Panc1 (cell line): Measurements from ENCODE around the gene DKK1.

Source experiments
- TF ChIP-seq, protein P1 (sequence below): fragments of 450-650 bp; IDR thresholded peaks from 2 replicates; pipeline ENCODE4 v1.5.1; 2017; ENCODE audit warnings: mild to moderate bottlenecking
- TF ChIP-seq, protein P2 (sequence below), 2 experiments: IDR thresholded peaks; 2 replicates each; pipeline ENCODE4 v1.6.1; 2011 to 2012; ENCODE audit warnings: low read depth in 2 of 2, control low read depth in 1 of 2, low read length in 1 of 2, mild to moderate bottlenecking in 1 of 2, moderate library complexity in 1 of 2; ENCODE audit not compliant: insufficient read depth in 1 of 2

DNA sequence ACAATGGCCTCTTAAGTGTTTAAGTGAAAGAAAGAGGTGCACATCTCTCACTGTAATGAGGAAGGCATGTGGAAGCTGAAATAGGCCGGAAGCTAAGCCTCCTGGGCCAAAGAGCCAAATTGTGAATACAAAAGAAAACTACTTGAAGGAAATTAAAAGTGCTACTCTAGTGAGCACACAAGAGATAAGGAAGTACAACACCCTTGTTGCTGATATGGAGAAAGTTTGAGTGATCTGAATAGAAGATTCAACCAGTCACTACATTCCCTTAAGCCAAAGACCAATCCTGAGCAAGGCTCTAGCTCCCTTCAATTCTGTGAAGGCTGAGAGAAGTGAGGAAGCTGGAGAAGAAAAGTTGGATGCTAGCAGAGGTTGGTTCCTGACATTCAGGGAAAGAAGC lies 8.2 kb downstream of the DKK1 start:
- TF ChIP-seq, protein P1, sequence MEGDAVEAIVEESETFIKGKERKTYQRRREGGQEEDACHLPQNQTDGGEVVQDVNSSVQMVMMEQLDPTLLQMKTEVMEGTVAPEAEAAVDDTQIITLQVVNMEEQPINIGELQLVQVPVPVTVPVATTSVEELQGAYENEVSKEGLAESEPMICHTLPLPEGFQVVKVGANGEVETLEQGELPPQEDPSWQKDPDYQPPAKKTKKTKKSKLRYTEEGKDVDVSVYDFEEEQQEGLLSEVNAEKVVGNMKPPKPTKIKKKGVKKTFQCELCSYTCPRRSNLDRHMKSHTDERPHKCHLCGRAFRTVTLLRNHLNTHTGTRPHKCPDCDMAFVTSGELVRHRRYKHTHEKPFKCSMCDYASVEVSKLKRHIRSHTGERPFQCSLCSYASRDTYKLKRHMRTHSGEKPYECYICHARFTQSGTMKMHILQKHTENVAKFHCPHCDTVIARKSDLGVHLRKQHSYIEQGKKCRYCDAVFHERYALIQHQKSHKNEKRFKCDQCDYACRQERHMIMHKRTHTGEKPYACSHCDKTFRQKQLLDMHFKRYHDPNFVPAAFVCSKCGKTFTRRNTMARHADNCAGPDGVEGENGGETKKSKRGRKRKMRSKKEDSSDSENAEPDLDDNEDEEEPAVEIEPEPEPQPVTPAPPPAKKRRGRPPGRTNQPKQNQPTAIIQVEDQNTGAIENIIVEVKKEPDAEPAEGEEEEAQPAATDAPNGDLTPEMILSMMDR, result no peak
- TF ChIP-seq, protein P2, sequence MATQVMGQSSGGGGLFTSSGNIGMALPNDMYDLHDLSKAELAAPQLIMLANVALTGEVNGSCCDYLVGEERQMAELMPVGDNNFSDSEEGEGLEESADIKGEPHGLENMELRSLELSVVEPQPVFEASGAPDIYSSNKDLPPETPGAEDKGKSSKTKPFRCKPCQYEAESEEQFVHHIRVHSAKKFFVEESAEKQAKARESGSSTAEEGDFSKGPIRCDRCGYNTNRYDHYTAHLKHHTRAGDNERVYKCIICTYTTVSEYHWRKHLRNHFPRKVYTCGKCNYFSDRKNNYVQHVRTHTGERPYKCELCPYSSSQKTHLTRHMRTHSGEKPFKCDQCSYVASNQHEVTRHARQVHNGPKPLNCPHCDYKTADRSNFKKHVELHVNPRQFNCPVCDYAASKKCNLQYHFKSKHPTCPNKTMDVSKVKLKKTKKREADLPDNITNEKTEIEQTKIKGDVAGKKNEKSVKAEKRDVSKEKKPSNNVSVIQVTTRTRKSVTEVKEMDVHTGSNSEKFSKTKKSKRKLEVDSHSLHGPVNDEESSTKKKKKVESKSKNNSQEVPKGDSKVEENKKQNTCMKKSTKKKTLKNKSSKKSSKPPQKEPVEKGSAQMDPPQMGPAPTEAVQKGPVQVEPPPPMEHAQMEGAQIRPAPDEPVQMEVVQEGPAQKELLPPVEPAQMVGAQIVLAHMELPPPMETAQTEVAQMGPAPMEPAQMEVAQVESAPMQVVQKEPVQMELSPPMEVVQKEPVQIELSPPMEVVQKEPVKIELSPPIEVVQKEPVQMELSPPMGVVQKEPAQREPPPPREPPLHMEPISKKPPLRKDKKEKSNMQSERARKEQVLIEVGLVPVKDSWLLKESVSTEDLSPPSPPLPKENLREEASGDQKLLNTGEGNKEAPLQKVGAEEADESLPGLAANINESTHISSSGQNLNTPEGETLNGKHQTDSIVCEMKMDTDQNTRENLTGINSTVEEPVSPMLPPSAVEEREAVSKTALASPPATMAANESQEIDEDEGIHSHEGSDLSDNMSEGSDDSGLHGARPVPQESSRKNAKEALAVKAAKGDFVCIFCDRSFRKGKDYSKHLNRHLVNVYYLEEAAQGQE (IDR thresholded peaks at IDR 0.05; ENCODE audit: insufficient read depth in 1 of 2, low read depth in 2 of 2, low read length in 1 of 2), result no peak
